ENCODE measurements around the gene CKB. TPM values are rescaled to one million over a fixed set of nuclear protein-coding genes. Genes with fewer than 3 reads are reported as not detected.

CKB gene
- total RNA-seq, 4 donors from 2014 or later: 75.6 to 249 (median 141) TPM

GRCh38 chr14:103500148-103500990 lies 22.3 kb downstream of the CKB start:
- H3K9me3 ChIP-seq: no peaks in the 10 kb centered on the region
- 35 to 41% methylated on average over 17 of the region's 17 CpGs for WGBS, 2 donors
- peak; percentile 90 to 93 for DNase-seq (ENCODE audit: low spot score in 2 of 2)
- peaks cover 0 to 5% (median 4%) of the 10 kb centered on the region in 4 donors for H3K4me1 ChIP-seq
- TF ChIP-seq EP300 (IDR thresholded peaks at IDR 0.05) (peak in 1 of 2 donors; percentile 43), POLR2A (IDR thresholded peaks at IDR 0.05) (no peak), CTCF (IDR thresholded peaks at IDR 0.05) (peak; percentile 86 to 91 (median 88))
- H3K4me3 ChIP-seq: no peak overlapping the region
- no peaks in the 10 kb centered on the region for H3K27me3 ChIP-seq
- peaks cover 0 to 70% (median 20%) of the 10 kb centered on the region in 3 donors for H3K36me3 ChIP-seq
- H3K27ac ChIP-seq: peak overlapping the region in 3 of 4 donors; percentile 3 to 82 (median 62)

- Histone ChIP-seq H3K4me3 (no peak overlapping the region), H3K9me3 (no peaks in the 10 kb centered on the region), H3K27ac (peak overlapping the region in 1 of 4 donors; percentile 3), H3K36me3 (peaks cover 0 to 70% (median 14%) of the 10 kb centered on the region in 3 donors), H3K4me1 (peaks cover 0 to 5% (median 4%) of the 10 kb centered on the region in 4 donors), H3K27me3 (no peaks in the 10 kb centered on the region)
- WGBS, 2 donors: 72 to 75% methylated on average over 8 to 10 of the region's 10 CpGs
- no peak for DNase-seq (ENCODE audit: low spot score in 2 of 2)
- TF ChIP-seq CTCF (IDR thresholded peaks at IDR 0.05): no peak
- no peak for TF ChIP-seq POLR2A (IDR thresholded peaks at IDR 0.05)
- TF ChIP-seq EP300 (IDR thresholded peaks at IDR 0.05): no peak
Observed at GRCh38 chr14:103499709-103500108, 22.9 kb downstream of the CKB start.

GRCh38 chr14:103496776-103497175 lies 25.9 kb downstream of the CKB start:
- TF ChIP-seq CTCF (IDR thresholded peaks at IDR 0.05) (no peak), POLR2A (IDR thresholded peaks at IDR 0.05) (no peak), EP300 (IDR thresholded peaks at IDR 0.05) (no peak)
- Histone ChIP-seq H3K4me1 (peaks cover 0 to 5% (median 4%) of the 10 kb centered on the region in 4 donors), H3K9me3 (no peaks in the 10 kb centered on the region), H3K4me3 (no peak overlapping the region), H3K27ac (no peak overlapping the region), H3K36me3 (peaks cover 0 to 68% (median 0%) of the 10 kb centered on the region in 3 donors), H3K27me3 (no peaks in the 10 kb centered on the region)
- no peak for DNase-seq (ENCODE audit: low spot score in 2 of 2)
- WGBS, 2 donors: 0 to 40% methylated on average over 1 of the region's 1 CpG

GRCh38 chr14:103495854-103496253 lies 26.8 kb downstream of the CKB start:
- no peaks in the 10 kb centered on the region for H3K9me3 ChIP-seq
- TF ChIP-seq POLR2A (IDR thresholded peaks at IDR 0.05) (no peak), CTCF (IDR thresholded peaks at IDR 0.05) (no peak), EP300 (IDR thresholded peaks at IDR 0.05) (no peak)
- no peak overlapping the region for H3K4me3 ChIP-seq
- peaks cover 0 to 5% (median 4%) of the 10 kb centered on the region in 4 donors for H3K4me1 ChIP-seq
- DNase-seq (ENCODE audit: low spot score in 2 of 2): no peak
- no peaks in the 10 kb centered on the region for H3K27me3 ChIP-seq
- H3K36me3 ChIP-seq: peaks cover 0 to 68% (median 0%) of the 10 kb centered on the region in 3 donors
- H3K27ac ChIP-seq: no peak overlapping the region
- 55 to 70% methylated on average over 2 of the region's 2 CpGs for WGBS, 2 donors
